Left ventricle myocardium inferior (tissue), 1 donor: ENCODE measurements around the gene INHBB. TPM values are rescaled to one million over a fixed set of nuclear protein-coding genes. Genes with fewer than 3 reads are reported as not detected.
A peak's percentile ranks its signal among the peaks of the same experiment; 100 is the strongest.
"Not testable (repeated sequence)": the region's sequence is repeated elsewhere in the genome, so short reads cannot be mapped to it uniquely, and the experiment has no call there.

Source experiments
- DNase-seq: peaks from one replicate; pipeline ENCODE4 v3.0.0-alpha.2; 2020
- H3K27ac ChIP-seq: fragments of 200-600 bp; replicated peaks from 2 replicates; pipeline ENCODE4 v1.8.0; 2021
- H3K27me3 ChIP-seq: fragments of 200-600 bp; 2 replicates; pipeline ENCODE4 v1.8.0; 2021; ENCODE audit warnings: low read depth
- H3K36me3 ChIP-seq: fragments of 200-600 bp; 2 replicates; pipeline ENCODE4 v1.8.0; 2021
- H3K4me1 ChIP-seq: fragments of 200-600 bp; 2 replicates; pipeline ENCODE4 v1.8.0; 2021
- H3K4me3 ChIP-seq: fragments of 200-600 bp; 2 replicates; pipeline ENCODE4 v1.8.0; 2021; ENCODE audit warnings: mild to moderate bottlenecking, moderate library complexity
- H3K9me3 ChIP-seq: fragments of 200-600 bp; replicated peaks from 2 replicates; pipeline ENCODE4 v1.8.0; 2021
- CTCF ChIP-seq: fragments of 200-600 bp; IDR thresholded peaks from 2 replicates; pipeline ENCODE4 v1.8.0; 2021; ENCODE audit warnings: antibody characterized with exemption, mild to moderate bottlenecking, borderline replicate concordance
- intact Hi-C: fragments of 100-400 bp; cut with micrococcal nuclease; formaldehyde crosslinking; loops from one replicate; pipeline ENCODE4 v1.11.0; 2022
- total RNA-seq: library from RNA; stranded (reverse); fragmentation: NEBNext Ultra II Directional; extraction: Animal tissue kit (Norgen Biotek cat#: 25700); gene quantifications from one replicate; pipeline ENCODE4 v1.2.1, GENCODE V29; 2021
- donor health status: DM: no; HTN: yes; CAD: no; lungs with severe emphysema.

INHBB gene
- total RNA-seq, 1 donor from 2014 or later = 3.2 TPM

GRCh38 chr2:120308038-120308910, 37.7 kb upstream of the INHBB start:
- no peak for TF ChIP-seq CTCF
- Histone ChIP-seq H3K9me3 (no peaks in the 10 kb centered on the region), H3K36me3 (peaks cover 6% of the 10 kb centered on the region), H3K27ac (no peak overlapping the region), H3K4me1 (peaks cover 8% of the 10 kb centered on the region), H3K27me3 (no peaks in the 10 kb centered on the region), H3K4me3 (no peak overlapping the region)
- intact Hi-C loops = no loop called here
- no peak for DNase-seq

- Histone ChIP-seq H3K36me3 (peaks cover 6% of the 10 kb centered on the region), H3K4me1 (peaks cover 18% of the 10 kb centered on the region), H3K9me3 (no peaks in the 10 kb centered on the region), H3K27me3 (no peaks in the 10 kb centered on the region), H3K4me3 (no peak overlapping the region), H3K27ac (no peak overlapping the region)
- intact Hi-C loops = no loop called here
- no peak for TF ChIP-seq CTCF
- no peak for DNase-seq
These were observed 35.8 kb upstream of the INHBB start for GRCh38 chr2:120310136-120310535.

GRCh38 chr2:120310841-120311240, 35.1 kb upstream of the INHBB start:
- H3K27ac ChIP-seq, DNase-seq, H3K4me3 ChIP-seq, H3K9me3 ChIP-seq, intact Hi-C loops, H3K36me3 ChIP-seq, H3K27me3 ChIP-seq: not testable (repeated sequence)
- H3K4me1 ChIP-seq = peaks cover 18% of the 10 kb centered on the region

GRCh38 chr2:120312076-120312475, 33.9 kb upstream of the INHBB start:
- Histone ChIP-seq H3K4me1 (peaks cover 18% of the 10 kb centered on the region), H3K27ac (no peak overlapping the region), H3K9me3 (no peaks in the 10 kb centered on the region), H3K36me3 (no peaks in the 10 kb centered on the region), H3K27me3 (no peaks in the 10 kb centered on the region), H3K4me3 (no peak overlapping the region)
- intact Hi-C loops = no loop called here
- no peak for DNase-seq
- no peak for TF ChIP-seq CTCF

- TF ChIP-seq CTCF = peak; percentile 88
- Histone ChIP-seq H3K4me3 (peak overlapping the region; percentile 64), H3K4me1 (peaks cover 18% of the 10 kb centered on the region), H3K27me3 (no peaks in the 10 kb centered on the region), H3K36me3 (no peaks in the 10 kb centered on the region), H3K27ac (peak overlapping the region; percentile 13), H3K9me3 (no peaks in the 10 kb centered on the region)
- intact Hi-C loops = no loop called here
- peak; percentile 80 for DNase-seq
These were observed 32.9 kb upstream of the INHBB start for GRCh38 chr2:120312860-120313694.
